MCF 10A (cell line): Measurements from ENCODE around the gene MINDY2. TPM values are rescaled to one million over a fixed set of nuclear protein-coding genes. Genes with fewer than 3 reads are reported as not detected.
A peak's percentile ranks its signal among the peaks of the same experiment; 100 is the strongest.

ENCODE experiments used
- BruUV-seq: library from RNA; stranded (reverse); fragments of 400-500 nt; replicated peaks from 2 replicates; lab custom pipeline; 2021; lab: Mats Ljungman, UMichigan
- CTCF ChIA-PET: fragments of 300-600 bp; sonication (Branson Sonifier 250); formaldehyde crosslinking; extraction: SDS; loops from one replicate; lab custom pipeline; 2021; ENCODE audit warnings: antibody characterized with exemption, inconsistent platforms; lab: Yijun Ruan, JAX
- POLR2A ChIA-PET: fragments of 300-600, 350-650 bp; sonication (Branson Sonifier 250); formaldehyde crosslinking; extraction: SDS; loops from one replicate; lab custom pipeline; 2020; ENCODE audit warnings: antibody characterized with exemption, inconsistent platforms; lab: Yijun Ruan, JAX
- DNase-seq: peaks from one replicate; pipeline ENCODE4 v3.0.0-alpha.2; 2018; ENCODE audit not compliant: unreplicated experiment
- H3K27ac Mint-ChIP-seq: one replicate; pipeline ENCODE4 v1.8.0; 2022; ENCODE audit warnings: mild to moderate bottlenecking, low read depth, mixed read lengths; ENCODE audit not compliant: unreplicated experiment
- H3K27me3 Mint-ChIP-seq: one replicate; pipeline ENCODE4 v1.8.0; 2022; ENCODE audit warnings: mixed read lengths; ENCODE audit not compliant: insufficient read depth, unreplicated experiment
- H3K36me3 Mint-ChIP-seq: one replicate; pipeline ENCODE4 v1.8.0; 2022; ENCODE audit warnings: mild to moderate bottlenecking, moderate library complexity, mixed read lengths; ENCODE audit not compliant: insufficient read depth, unreplicated experiment
- H3K4me1 Mint-ChIP-seq: one replicate; pipeline ENCODE4 v1.8.0; 2022; ENCODE audit warnings: mixed read lengths; ENCODE audit not compliant: insufficient read depth, unreplicated experiment
- H3K4me3 Mint-ChIP-seq: one replicate; pipeline ENCODE4 v1.8.0; 2022; ENCODE audit warnings: mild to moderate bottlenecking, moderate library complexity, mixed read lengths; ENCODE audit not compliant: unreplicated experiment
- H3K9me3 Mint-ChIP-seq: one replicate; pipeline ENCODE4 v1.8.0; 2022; ENCODE audit warnings: mixed read lengths; ENCODE audit not compliant: unreplicated experiment
- CTCF ChIP-seq: fragments of 200-600 bp; IDR thresholded peaks from one replicate; pipeline ENCODE4 v1.8.0; 2022; ENCODE audit warnings: antibody characterized with exemption, mild to moderate bottlenecking; ENCODE audit not compliant: unreplicated experiment
- intact Hi-C: fragments of 100-400 bp; cut with micrococcal nuclease; formaldehyde crosslinking; loops from 2 replicates; pipeline ENCODE4 v1.14.1; 2022
- total RNA-seq: library from RNA; stranded (reverse); gene quantifications from 2 replicates; pipeline ENCODE4 v1.2.3, GENCODE V29; 2022

MINDY2 gene
- total RNA-seq, 1 experiment from 2014 or later = 21.9 TPM

- H3K27ac Mint-ChIP-seq = no peak overlapping the region
- peaks cover 13% of the 10 kb centered on the region for H3K4me1 Mint-ChIP-seq
- no peak for TF ChIP-seq CTCF
- no peak for DNase-seq
- POLR2A ChIA-PET = interaction anchor here (8.0 kb wide), 1 partner anchor 17 kb away, joined by 368 read pairs; the partner anchor contains the start of gene MINDY2
- no peaks in the 10 kb centered on the region for H3K9me3 Mint-ChIP-seq
- CTCF ChIA-PET = interaction anchor here (0.6 kb wide), 1 partner anchor 69 kb away, joined by 3 read pairs; no protein-coding TSS in a partner anchor
- no peak overlapping the region for H3K4me3 Mint-ChIP-seq
- H3K36me3 Mint-ChIP-seq = no peaks in the 10 kb centered on the region
- intact Hi-C loops = no loop called here
- no peaks in the 10 kb centered on the region for H3K27me3 Mint-ChIP-seq
- no TSS peak for BruUV-seq
These were observed 18.4 kb upstream of the MINDY2 start for GRCh38 chr15:58752716-58753115.

- no peak overlapping the region for H3K4me3 Mint-ChIP-seq
These were observed 15.8 kb upstream of the MINDY2 start for GRCh38 chr15:58755350-58755749.

DNA sequence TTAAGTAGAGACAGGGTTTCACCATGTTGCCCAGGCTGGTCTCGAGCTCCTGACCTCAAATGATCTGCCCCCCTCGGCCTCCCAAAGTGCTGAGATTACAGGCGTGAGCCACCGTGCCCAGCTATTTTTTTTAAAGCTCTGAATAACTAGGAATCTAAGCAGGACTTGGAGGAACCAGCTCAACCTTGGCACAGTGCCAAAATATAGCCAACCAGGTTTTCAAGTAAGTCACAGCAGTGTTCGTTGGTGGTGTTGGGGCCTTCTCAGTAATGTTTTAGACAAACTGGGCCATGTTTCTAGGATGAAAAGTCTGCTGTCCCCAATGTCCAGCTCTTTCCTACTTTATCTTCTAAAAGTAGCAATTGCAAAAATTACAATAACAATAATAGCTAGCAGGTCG is 15.1 kb upstream of the MINDY2 start:
- no TSS peak for BruUV-seq
- H3K9me3 Mint-ChIP-seq = no peaks in the 10 kb centered on the region
- intact Hi-C loops = no loop called here
- no peaks in the 10 kb centered on the region for H3K27me3 Mint-ChIP-seq
- no peak overlapping the region for H3K27ac Mint-ChIP-seq
- CTCF ChIA-PET = interaction anchor here (0.5 to 0.8 kb wide), 6 partner anchors 11 to 1024 kb away, joined by 3 to 5 read pairs (median 4); no protein-coding TSS in a partner anchor
- POLR2A ChIA-PET = interaction anchor here (0.7 to 1.4 kb wide), 4 partner anchors 9 to 534 kb away, joined by 3 to 7 read pairs (median 3); partner anchors contain the start of gene MINDY2
- H3K4me3 Mint-ChIP-seq = no peak overlapping the region
- H3K4me1 Mint-ChIP-seq = no peaks in the 10 kb centered on the region
- peak; percentile 22 for DNase-seq
- TF ChIP-seq CTCF = no peak
- H3K36me3 Mint-ChIP-seq = no peaks in the 10 kb centered on the region

More at GRCh38 chr15:58755350-58755749, 15.8 kb upstream of the MINDY2 start:
- no peaks in the 10 kb centered on the region for H3K9me3 Mint-ChIP-seq
- H3K27ac Mint-ChIP-seq = no peak overlapping the region
- no peak for DNase-seq
- no peaks in the 10 kb centered on the region for H3K27me3 Mint-ChIP-seq
- CTCF ChIA-PET = interaction anchor here (0.6 to 0.8 kb wide), 7 partner anchors 12 to 1105 kb away, joined by 3 to 5 read pairs (median 4); no protein-coding TSS in a partner anchor
- POLR2A ChIA-PET = interaction anchor here (0.7 to 1.4 kb wide), 3 partner anchors 8 to 462 kb away, joined by 3 read pairs; no protein-coding TSS in a partner anchor
- no peak for TF ChIP-seq CTCF
- H3K4me1 Mint-ChIP-seq = peaks cover 4% of the 10 kb centered on the region
- H3K36me3 Mint-ChIP-seq = no peaks in the 10 kb centered on the region
- intact Hi-C loops = no loop called here
- no TSS peak for BruUV-seq

DNA sequence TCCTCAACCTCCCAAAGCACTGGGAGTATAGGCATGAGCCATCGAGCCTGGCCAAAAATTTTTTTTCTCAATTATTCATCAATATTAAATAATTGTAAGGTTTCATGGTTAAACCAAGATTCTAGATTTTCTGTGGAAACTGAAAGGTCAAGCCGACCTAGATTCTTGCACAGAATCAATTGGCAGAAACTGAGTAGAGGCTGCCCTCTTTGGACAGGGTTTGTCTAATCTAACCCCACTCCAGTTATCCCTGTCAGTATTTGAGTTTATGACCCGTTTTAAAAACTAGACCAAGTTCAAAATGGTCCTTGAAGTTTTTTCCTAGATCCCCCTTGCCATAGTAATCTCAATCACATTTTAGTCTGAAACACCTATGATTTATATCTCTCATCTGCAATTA is 13.0 kb upstream of the MINDY2 start:
- Mint-ChIP-seq H3K36me3 (no peaks in the 10 kb centered on the region), H3K4me1 (no peaks in the 10 kb centered on the region), H3K27me3 (no peaks in the 10 kb centered on the region), H3K27ac (no peak overlapping the region), H3K9me3 (no peaks in the 10 kb centered on the region), H3K4me3 (no peak overlapping the region)
- no peak for DNase-seq
- POLR2A ChIA-PET = interaction anchor here (1.2 to 3.5 kb wide), 3 partner anchors 8 to 13 kb away, joined by 4 to 28 read pairs (median 9); partner anchors contain the start of genes ADAM10 and MINDY2
- BruUV-seq = no TSS peak
- intact Hi-C loops = loop anchor here (1.0 kb wide), 1 partner anchor 531 kb away; no protein-coding TSS in a partner anchor
- no peak for TF ChIP-seq CTCF
- CTCF ChIA-PET = interaction anchor here (1.5 kb wide), 1 partner anchor 530 kb away, joined by 3 read pairs; no protein-coding TSS in a partner anchor
